Stimulated activated CD8-positive, alpha-beta memory T cell treated with anti-CD3 and anti-CD28 coated beads, Interleukin-4, amount 100 ng/mL, for 4 hours (primary cell): ENCODE measurements around the gene TAF4.
"Not testable (repeated sequence)": the region's sequence is repeated elsewhere in the genome, so short reads cannot be mapped to it uniquely, and the experiment has no call there.

Source experiments
- DNase-seq, 2 donors: peaks; one replicate each; pipeline ENCODE4 v3.0.0-alpha.2; 2020; ENCODE audit warnings: low read depth in 2 of 2, low spot score in 1 of 2

Gene TAF4

GRCh38 chr20:62065674-62066338, at the start of gene TAF4:
Gene TAF4 (minus strand): TSS chr20:62065881. CDS start chr20:62065810, 71 bp downstream.
- DNase-seq, result peak; percentile 40 to 59

GRCh38 chr20:62114894-62115293, 49.2 kb upstream of the TAF4 start:
- DNase-seq, result no peak

- no peak for DNase-seq
Observed at GRCh38 chr20:62112368-62112767, 46.7 kb upstream of the TAF4 start.

GRCh38 chr20:62111148-62111547, 45.5 kb upstream of the TAF4 start:
- DNase-seq, result no peak

GRCh38 chr20:62105592-62105991, 39.9 kb upstream of the TAF4 start:
- no peak for DNase-seq

GRCh38 chr20:62104791-62105345, 39.2 kb upstream of the TAF4 start:
- DNase-seq, result no peak

- no peak for DNase-seq
Observed at GRCh38 chr20:62104234-62104789, 38.6 kb upstream of the TAF4 start.

GRCh38 chr20:62103508-62104233, 38.0 kb upstream of the TAF4 start:
- DNase-seq, result no peak

GRCh38 chr20:62101078-62101477, 35.4 kb upstream of the TAF4 start:
- DNase-seq, result no peak

- no peak for DNase-seq
Observed at GRCh38 chr20:62097881-62098407, 32.3 kb upstream of the TAF4 start.

- DNase-seq, result no peak
Observed at GRCh38 chr20:62096421-62097380, 31.0 kb upstream of the TAF4 start.

- no peak for DNase-seq
Observed at GRCh38 chr20:62089393-62089792, 23.7 kb upstream of the TAF4 start.

GRCh38 chr20:62088258-62089127, 22.8 kb upstream of the TAF4 start:
- DNase-seq, result no peak

- DNase-seq, result no peak
Observed at GRCh38 chr20:62087632-62088031, 22.0 kb upstream of the TAF4 start.

GRCh38 chr20:62087227-62087626, 21.5 kb upstream of the TAF4 start:
- no peak for DNase-seq

GRCh38 chr20:62085206-62085605, 19.5 kb upstream of the TAF4 start:
- no peak for DNase-seq

- not testable (repeated sequence) for DNase-seq
Observed at GRCh38 chr20:62084224-62084623, 18.5 kb upstream of the TAF4 start.

- no peak for DNase-seq
Observed at GRCh38 chr20:62083312-62083711, 17.6 kb upstream of the TAF4 start.

- no peak for DNase-seq
Observed at GRCh38 chr20:62080249-62080990, 14.7 kb upstream of the TAF4 start.
